OCI-LY7 (cell line): ENCODE data around the gene LINC01488. TPM values are rescaled to one million over a fixed set of nuclear protein-coding genes. Genes with fewer than 3 reads are reported as not detected.

Experiments used
- BruUV-seq: library from RNA; stranded (reverse); fragments of 400-500 nt; replicated peaks from 2 replicates; lab custom pipeline; 2021; lab: Mats Ljungman, UMichigan
- CTCF ChIA-PET: fragments of 300-600 bp; sonication (Branson Sonifier 250); formaldehyde crosslinking; loops from one replicate; lab custom pipeline; 2022; ENCODE audit warnings: antibody characterized with exemption; ENCODE audit not compliant: unreplicated experiment; lab: Charles Lee
- POLR2A ChIA-PET: fragments of 300-600 bp; sonication (Branson Sonifier 250); formaldehyde crosslinking; loops from one replicate; lab custom pipeline; 2022; ENCODE audit warnings: antibody characterized with exemption; lab: Charles Lee
- DNase-seq: peaks from one replicate; pipeline ENCODE4 v3.0.0-alpha.2; 2015; ENCODE audit warnings: low spot score
- H2AFZ ChIP-seq: fragments of 200-600 bp; sonication (generic), shearing (Covaris generic); 2 replicates; pipeline ENCODE4 v1.6.1; 2014; ENCODE audit warnings: mild to moderate bottlenecking, antibody characterized with exemption, low read length, moderate library complexity
- H3K27ac ChIP-seq: fragments of 200-600 bp; sonication (generic); 2 replicates; pipeline ENCODE4 v1.5.1; 2014; ENCODE audit warnings: mixed run types, low read depth, mild to moderate bottlenecking, moderate library complexity, low read length, inconsistent platforms; ENCODE audit not compliant: poor library complexity, severe bottlenecking
- H3K36me3 ChIP-seq: fragments of 200-600 bp; sonication (generic); 2 replicates; pipeline ENCODE4 v1.6.1; 2014; ENCODE audit warnings: mild to moderate bottlenecking, antibody characterized with exemption, low read length, moderate library complexity, mixed read lengths; ENCODE audit not compliant: insufficient read depth
- H3K4me1 ChIP-seq: fragments of 200-600 bp; sonication (generic); 2 replicates; pipeline ENCODE4 v1.5.1; 2014; ENCODE audit warnings: mild to moderate bottlenecking, low read length; ENCODE audit not compliant: insufficient read depth, poor library complexity, severe bottlenecking
- H3K4me2 ChIP-seq: fragments of 200-600 bp; sonication (generic); 2 replicates; pipeline ENCODE4 v1.6.1; 2014; ENCODE audit warnings: mild to moderate bottlenecking, low read length
- H3K4me3 ChIP-seq: fragments of 200-600 bp; sonication (generic); 2 replicates; pipeline ENCODE4 v1.5.1; 2014; ENCODE audit warnings: mild to moderate bottlenecking, low read depth, low read length; ENCODE audit not compliant: poor library complexity, severe bottlenecking
- H3K79me2 ChIP-seq: fragments of 200-600 bp; sonication (generic); 2 replicates; pipeline ENCODE4 v1.6.1; 2016; ENCODE audit warnings: low read depth, mild to moderate bottlenecking, low read length, moderate library complexity, mixed read lengths; ENCODE audit not compliant: insufficient read depth
- H3K9me2 ChIP-seq: fragments of 200-600 bp; sonication (generic); 2 replicates; pipeline ENCODE4 v1.6.1; 2016; ENCODE audit warnings: mild to moderate bottlenecking, low read length, mixed read lengths; ENCODE audit not compliant: insufficient read depth
- H3K9me3 ChIP-seq: fragments of 200-600 bp; sonication (generic); 2 replicates; pipeline ENCODE4 v1.6.1; 2014; ENCODE audit warnings: mild to moderate bottlenecking, mixed run types, low read length, mixed read lengths
- H4K20me1 ChIP-seq: fragments of 200-600 bp; sonication (generic); 2 replicates; pipeline ENCODE4 v1.6.1; 2014; ENCODE audit warnings: mild to moderate bottlenecking, antibody characterized with exemption, low read length, moderate library complexity, mixed read lengths; ENCODE audit not compliant: insufficient read depth
- EZH2phosphoT487 ChIP-seq: fragments of 200-600 bp; sonication (generic); IDR thresholded peaks from 2 replicates; pipeline ENCODE4 v1.6.1; 2018; ENCODE audit warnings: low read depth, borderline replicate concordance, mild to moderate bottlenecking, mixed run types, antibody characterized with exemption, low read length, moderate library complexity, mixed read lengths
- intact Hi-C: fragments of 100-400 bp; cut with micrococcal nuclease; formaldehyde crosslinking; loops from one replicate; pipeline ENCODE4 v1.10.0; 2022; ENCODE audit not compliant: unreplicated experiment
- total RNA-seq, 2 experiments: library from RNA; depleted of rRNA in 1 of 2; stranded (reverse); fragments of >200 nt in 1 of 2; shearing (Covaris generic) in 1 of 2; gene quantifications; 2 replicates each; pipeline ENCODE4 v1.2.3, GENCODE V29; 2014 to 2022
- TF ChIP-seq, protein P1 (sequence below): fragments of 200-600 bp; sonication (generic); conservative IDR thresholded peaks from 2 replicates; pipeline ENCODE4 v1.5.1; 2014; ENCODE audit warnings: mild to moderate bottlenecking, antibody characterized with exemption, low read length, moderate library complexity, mixed read lengths

LINC01488 gene
- total RNA-seq, 2 experiments from 2014 or later, result not detected

DNA sequence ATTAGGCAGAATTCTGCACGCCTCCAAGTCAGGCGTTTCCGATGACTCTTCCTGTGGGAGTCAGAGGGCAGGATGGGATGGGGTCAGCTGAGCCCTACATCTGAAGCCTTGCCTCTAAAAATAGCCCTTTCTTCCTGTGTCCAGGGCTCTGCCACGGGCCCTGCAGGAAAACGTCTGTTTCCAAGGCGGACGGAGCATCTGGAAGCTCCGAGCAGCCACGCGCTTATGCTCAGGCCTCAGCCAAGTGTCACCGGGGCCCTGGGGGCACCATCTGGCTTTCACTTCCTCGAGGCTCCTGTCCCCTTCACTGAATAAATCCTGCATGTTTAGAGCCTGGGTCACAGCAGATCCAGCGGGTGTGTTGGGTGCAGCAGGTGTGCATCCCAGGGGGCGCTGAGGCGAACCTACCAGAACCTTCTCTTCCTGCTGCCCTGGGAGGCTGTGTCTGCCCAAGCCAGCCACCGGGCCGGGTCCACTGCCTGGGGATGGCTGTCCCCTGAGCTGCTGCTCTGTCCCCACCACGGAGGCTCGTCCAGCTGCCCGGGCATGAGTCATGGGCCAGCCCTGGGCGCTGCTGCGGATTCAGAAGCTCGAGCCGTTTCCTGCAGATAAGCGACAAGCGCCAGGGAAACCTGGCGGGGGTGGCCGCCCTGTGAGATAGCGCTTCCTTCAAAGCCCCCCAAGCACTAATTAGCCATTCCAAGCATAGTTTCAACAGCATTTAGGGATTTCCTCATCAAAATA is 32.0 kb upstream of the LINC01488 start:
- POLR2A ChIA-PET, result no interaction called here
- CTCF ChIA-PET, result no interaction called here
- Histone ChIP-seq H3K4me1 (no peaks in the 10 kb centered on the region), H3K4me3 (no peak overlapping the region), H2AFZ (no peak overlapping the region), H3K36me3 (no peaks in the 10 kb centered on the region), H4K20me1 (no peaks in the 10 kb centered on the region), H3K9me3 (no peaks in the 10 kb centered on the region), H3K79me2 (no peaks in the 10 kb centered on the region), H3K4me2 (no peak overlapping the region), H3K9me2 (no peaks in the 10 kb centered on the region), H3K27ac (no peak overlapping the region)
- intact Hi-C loops, result loop anchor here (10.0 kb wide), 1 partner anchor 155 kb away; the partner anchor contains the start of gene MYEOV
- no TSS peak for BruUV-seq
- no peak for DNase-seq
- no peak for TF ChIP-seq EZH2phosphoT487
- TF ChIP-seq, protein P1, sequence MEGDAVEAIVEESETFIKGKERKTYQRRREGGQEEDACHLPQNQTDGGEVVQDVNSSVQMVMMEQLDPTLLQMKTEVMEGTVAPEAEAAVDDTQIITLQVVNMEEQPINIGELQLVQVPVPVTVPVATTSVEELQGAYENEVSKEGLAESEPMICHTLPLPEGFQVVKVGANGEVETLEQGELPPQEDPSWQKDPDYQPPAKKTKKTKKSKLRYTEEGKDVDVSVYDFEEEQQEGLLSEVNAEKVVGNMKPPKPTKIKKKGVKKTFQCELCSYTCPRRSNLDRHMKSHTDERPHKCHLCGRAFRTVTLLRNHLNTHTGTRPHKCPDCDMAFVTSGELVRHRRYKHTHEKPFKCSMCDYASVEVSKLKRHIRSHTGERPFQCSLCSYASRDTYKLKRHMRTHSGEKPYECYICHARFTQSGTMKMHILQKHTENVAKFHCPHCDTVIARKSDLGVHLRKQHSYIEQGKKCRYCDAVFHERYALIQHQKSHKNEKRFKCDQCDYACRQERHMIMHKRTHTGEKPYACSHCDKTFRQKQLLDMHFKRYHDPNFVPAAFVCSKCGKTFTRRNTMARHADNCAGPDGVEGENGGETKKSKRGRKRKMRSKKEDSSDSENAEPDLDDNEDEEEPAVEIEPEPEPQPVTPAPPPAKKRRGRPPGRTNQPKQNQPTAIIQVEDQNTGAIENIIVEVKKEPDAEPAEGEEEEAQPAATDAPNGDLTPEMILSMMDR, result no peak

DNA sequence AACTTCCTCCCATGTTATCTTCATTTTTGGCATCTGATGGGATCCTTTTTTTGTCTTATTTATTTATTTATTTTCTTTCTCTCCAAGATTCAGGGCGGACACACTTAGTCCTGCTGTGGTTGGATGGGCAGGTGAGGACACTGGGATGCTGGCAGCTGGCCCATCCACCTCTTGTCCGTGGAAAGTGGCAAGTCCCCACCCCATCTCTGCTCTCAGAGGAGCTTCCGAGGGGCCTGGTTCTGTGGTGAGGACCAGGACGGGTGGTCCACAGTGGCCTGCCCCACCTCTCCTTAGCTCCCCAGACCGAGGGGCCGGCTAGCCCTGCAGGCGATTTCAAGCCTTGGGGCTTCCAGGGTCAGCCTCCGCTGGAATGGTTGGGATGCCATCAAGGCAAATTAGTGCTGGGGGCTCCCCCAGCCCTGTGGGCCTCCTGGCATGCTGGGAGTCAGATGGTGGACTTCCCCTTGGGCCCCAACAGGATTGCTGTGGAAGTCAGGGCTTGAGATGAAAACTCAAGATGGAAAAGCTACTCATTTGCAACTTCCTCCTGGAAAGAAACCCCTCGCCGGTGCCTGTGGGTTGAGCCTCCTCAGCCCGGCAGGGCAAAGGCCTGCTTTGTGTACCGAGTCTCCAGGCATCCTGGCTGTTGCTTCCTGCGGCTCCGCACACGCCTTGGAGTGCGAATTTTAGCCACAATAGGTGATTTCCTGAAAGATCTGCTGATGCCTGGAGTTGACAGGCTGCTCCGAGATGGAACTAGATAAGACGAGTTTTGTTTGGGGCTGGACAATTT is 31.2 kb upstream of the LINC01488 start:
- Histone ChIP-seq H3K9me3 (no peaks in the 10 kb centered on the region), H3K9me2 (no peaks in the 10 kb centered on the region), H3K4me2 (no peak overlapping the region), H3K4me3 (no peak overlapping the region), H3K79me2 (no peaks in the 10 kb centered on the region), H3K4me1 (no peaks in the 10 kb centered on the region), H3K36me3 (no peaks in the 10 kb centered on the region), H3K27ac (no peak overlapping the region), H2AFZ (no peak overlapping the region), H4K20me1 (no peaks in the 10 kb centered on the region)
- no TSS peak for BruUV-seq
- intact Hi-C loops, result no loop called here
- TF ChIP-seq, protein P1, result no peak
- TF ChIP-seq EZH2phosphoT487, result no peak
- CTCF ChIA-PET, result no interaction called here
- POLR2A ChIA-PET, result no interaction called here
- no peak for DNase-seq

DNA sequence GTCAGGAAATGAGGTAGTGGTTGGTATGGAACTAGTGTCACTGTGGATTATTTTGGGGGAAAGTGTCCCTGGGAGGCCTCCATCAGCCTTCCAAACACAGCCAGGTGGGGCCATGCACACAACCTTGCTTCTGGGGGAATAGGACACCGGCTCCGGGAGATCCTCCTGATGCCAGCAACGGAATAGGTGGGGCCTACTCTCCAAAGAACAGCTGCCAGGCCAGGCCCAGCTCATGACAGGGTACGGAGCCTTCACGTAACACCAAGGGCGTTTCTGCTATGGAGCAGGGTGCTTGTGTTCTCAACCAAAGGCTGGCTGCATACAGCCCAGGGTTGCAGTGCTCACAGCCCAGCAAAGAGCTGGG is 30.6 kb upstream of the LINC01488 start:
- H3K4me1 ChIP-seq, result no peaks in the 10 kb centered on the region
- no peak overlapping the region for H3K4me2 ChIP-seq
- no peaks in the 10 kb centered on the region for H3K79me2 ChIP-seq
- H3K4me3 ChIP-seq, result no peak overlapping the region
- intact Hi-C loops, result no loop called here
- H4K20me1 ChIP-seq, result no peaks in the 10 kb centered on the region
- POLR2A ChIA-PET, result no interaction called here
- no peak overlapping the region for H2AFZ ChIP-seq
- no peaks in the 10 kb centered on the region for H3K9me3 ChIP-seq
- no peaks in the 10 kb centered on the region for H3K9me2 ChIP-seq
- TF ChIP-seq, protein P1, result no peak
- no peak for TF ChIP-seq EZH2phosphoT487
- no peak for DNase-seq
- H3K27ac ChIP-seq, result no peak overlapping the region
- CTCF ChIA-PET, result no interaction called here
- H3K36me3 ChIP-seq, result no peaks in the 10 kb centered on the region
- no TSS peak for BruUV-seq
